ENCODE measurements around the gene UBASH3B.

UBASH3B gene

DNA sequence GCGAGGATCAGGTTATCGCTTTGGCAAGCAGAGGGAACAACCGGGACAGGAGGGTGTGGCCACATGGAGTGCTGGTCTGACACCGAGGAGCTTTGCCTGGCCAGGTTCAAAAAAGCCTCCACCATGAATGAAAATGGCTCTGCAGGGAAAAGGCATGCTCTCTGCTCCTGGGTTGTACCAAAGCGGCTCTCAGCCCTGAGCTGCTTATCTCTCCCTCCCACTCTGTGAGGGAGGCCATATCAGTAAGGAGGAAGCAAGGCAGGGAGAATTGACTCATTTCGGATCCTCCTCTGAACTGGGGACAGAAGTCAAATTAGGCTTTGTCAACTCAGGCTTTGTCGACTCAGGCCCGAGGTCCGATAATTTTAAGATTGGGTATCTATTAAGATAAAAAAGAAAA is 99.9 kb downstream of the UBASH3B start:
- DNase-seq (ENCODE audit: low spot score) = no peak

GRCh38 chr11:122755941-122756340 is 100.4 kb downstream of the UBASH3B start:
- no peak for DNase-seq (ENCODE audit: low spot score)

DNA sequence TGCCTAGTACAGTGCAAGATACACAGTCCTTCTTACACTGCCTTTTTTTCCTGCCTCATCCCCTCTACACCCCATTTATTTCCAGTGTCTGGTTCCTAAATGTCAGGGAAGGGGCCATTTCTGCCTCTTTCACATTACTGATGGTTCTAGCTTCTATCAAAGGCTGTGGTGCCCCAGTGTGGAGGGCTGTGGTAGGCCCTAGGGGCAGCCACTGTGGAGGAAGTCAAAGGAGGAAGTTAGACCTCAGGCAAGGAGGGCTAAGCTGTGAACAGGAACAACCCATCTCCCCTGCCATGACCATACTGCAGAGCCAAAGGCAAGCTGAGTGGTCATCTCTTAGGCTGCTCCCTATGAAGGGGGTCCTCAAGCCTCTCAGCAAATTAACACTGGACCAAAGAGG is 100.9 kb downstream of the UBASH3B start:
- no peak for DNase-seq (ENCODE audit: low spot score)

DNA sequence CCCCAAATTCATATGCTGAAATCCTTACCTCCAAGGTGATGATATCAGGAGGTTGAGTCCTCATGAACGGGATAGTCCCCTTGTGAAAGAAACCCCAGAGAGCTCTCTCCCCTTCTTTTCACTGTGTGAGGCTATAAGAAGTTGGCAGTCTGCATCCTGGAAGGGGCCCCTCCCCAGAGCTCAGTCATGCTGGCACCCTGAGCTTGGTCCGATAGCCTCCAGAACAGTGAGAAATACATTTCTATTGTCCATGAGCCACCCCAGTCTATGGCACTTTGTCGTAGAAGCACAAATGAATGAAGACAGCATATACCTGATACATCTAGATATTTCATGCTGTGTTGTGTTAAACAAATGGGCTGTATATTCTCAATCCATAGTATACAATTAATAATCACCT is 101.7 kb downstream of the UBASH3B start:
- DNase-seq (ENCODE audit: low spot score) = no peak

DNA sequence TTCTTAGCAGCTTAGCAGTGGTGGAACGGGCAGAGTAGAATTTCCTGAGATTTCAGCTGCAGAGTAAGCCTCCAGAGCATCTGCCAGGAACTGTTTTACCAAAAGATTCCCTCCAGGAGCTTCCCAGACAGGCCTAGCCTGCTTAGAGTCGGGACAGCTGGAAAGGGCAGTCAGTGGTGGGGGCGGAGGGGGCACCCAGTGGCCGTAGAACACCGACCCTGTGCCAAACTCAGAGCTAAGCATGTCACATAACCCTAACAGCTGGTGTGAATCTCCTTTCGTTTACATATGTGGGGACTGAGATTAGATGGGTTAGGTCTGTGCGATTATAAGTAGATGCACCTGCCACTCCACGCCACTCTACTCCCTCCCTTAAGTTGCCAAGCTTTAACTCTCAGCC is 102.8 kb downstream of the UBASH3B start:
- no peak for DNase-seq (ENCODE audit: low spot score)

DNA sequence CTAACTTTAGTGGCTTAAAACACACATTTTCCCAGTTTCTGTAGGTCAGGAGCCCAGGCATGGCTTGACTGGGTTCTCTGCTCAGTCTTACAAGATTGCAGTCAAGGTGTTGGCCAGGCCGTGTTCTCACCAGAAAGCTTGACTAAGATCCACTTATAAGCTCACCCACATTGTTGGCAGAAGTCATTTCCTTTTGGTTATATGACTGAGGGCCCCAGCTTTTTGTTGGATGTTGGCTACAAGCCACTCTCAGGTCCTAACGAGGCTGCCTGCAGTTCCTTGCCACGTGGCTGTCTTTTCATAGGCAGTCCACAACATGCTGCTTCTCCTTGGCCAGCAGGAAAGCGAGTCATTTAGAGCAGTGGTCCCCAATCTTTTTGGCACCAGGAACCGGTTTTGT is 103.5 kb downstream of the UBASH3B start:
- no peak for DNase-seq (ENCODE audit: low spot score)

GRCh38 chr11:122763108-122763507 is 107.6 kb downstream of the UBASH3B start:
- DNase-seq (ENCODE audit: low spot score) = no peak

DNA sequence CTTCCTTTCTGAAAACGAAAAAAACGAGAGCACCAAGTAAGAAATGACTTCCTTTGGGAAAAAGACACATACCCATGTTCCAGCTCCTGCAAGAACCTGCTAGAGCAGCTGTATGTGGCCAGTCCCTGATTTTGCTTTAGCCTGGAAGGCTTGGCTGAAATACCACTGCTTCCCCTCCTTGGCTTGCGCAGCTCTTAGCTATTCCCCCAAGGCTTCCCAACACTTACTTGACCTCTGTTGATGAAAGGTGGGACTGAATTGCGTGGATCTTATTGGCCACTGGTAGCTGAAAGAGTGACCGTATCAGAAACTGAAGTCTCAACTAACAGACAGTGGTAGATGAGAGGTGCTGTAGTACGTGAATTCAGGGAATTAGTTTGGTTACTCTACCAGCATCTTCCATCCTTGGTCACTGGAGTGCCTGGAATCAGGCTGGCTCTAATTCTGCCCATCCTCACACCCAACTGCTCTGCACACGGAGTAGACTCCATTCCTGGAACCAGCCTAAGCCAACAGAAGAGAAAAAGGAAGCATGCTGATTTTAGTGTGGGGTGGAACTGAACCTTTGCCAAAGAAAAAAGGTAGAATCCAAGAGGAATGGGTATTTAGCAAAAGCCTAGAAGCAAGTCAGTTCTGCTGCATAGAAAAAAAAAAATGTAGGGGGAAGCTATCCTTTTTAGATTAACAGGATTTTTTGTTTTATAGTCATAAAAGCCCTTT is 109.0 kb downstream of the UBASH3B start:
- no peak for DNase-seq (ENCODE audit: low spot score)

DNA sequence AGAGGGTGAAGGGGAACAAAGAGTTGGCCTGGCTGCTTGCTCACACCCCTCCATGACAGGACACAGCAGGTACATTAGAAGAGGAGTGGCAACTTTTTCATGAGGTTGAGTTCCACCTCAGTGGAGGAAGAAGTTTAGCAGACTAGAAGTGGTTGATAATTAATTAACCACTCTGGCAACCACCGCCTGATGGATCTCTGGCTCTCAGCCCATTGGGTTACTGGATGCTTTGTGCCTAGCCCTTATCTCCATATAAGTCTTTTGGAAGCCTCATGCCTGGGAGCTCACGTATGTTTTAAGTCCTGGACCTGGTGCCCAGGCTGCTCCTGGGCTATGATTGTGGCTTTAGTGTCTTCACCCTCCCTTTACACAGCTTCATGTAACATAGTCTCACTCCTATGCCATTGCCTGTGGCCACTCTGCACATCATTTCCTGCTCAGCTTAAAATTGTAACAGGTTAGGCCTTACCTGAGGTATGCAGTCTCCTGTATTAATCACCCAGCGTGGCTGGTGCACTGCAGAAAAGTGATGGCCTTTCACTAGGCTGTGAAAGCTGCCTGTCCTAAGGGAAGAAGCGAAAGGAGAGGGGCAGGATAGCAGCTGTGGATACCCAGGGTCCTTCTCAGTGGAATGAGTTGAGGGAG is 110.1 kb downstream of the UBASH3B start:
- DNase-seq (ENCODE audit: low spot score) = no peak

- no peak for DNase-seq (ENCODE audit: low spot score)
These were observed 113.7 kb downstream of the UBASH3B start for GRCh38 chr11:122769126-122769780.

GRCh38 chr11:122772945-122773344 is 117.4 kb downstream of the UBASH3B start:
- DNase-seq (ENCODE audit: low spot score) = no peak

DNA sequence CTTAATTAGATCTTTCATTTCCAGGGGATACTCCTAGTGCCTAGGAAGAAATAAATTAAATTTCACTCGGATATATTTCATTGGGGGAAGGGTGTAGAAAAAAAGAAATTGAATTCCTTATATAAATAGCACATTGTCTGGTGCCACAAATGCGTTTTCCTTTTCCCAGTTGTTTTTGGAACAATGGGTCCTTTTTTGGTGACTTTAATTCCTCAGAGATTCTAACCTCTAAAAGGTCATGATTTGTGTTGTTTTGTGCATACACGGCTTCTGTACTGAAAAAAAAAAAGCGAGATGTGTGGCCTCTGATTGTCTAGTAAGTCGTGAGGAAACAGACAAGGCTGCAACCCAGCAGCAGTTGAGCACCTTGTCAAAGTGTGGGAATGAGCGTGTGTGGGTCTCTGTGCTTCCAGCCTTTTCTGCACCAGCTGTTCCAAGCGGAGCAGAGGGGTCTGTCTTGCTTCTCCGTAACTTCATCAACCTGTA is 118.3 kb downstream of the UBASH3B start:
- DNase-seq (ENCODE audit: low spot score) = no peak

GRCh38 chr11:122775675-122776271 is 120.3 kb downstream of the UBASH3B start:
- DNase-seq (ENCODE audit: low spot score) = no peak

DNA sequence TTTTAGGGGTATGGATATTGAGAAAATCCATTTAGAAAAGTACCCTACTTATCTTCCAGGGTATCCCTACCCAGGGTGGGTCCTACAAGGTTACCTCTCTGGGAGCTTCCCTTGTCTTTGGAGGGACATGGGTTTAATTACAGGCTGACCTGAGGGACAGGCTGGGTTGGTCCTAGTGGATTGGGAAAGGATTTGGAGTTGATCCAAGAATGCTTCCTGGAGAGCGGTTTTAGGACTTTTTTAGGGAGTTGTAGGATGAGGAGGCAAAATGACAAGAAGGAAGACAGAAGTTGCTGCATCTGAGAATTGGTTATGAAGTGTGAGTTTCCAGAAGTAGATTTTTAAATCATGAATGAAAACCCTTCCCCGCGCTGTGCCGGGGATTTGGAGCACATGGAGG is 121.0 kb downstream of the UBASH3B start:
- DNase-seq (ENCODE audit: low spot score) = no peak

DNA sequence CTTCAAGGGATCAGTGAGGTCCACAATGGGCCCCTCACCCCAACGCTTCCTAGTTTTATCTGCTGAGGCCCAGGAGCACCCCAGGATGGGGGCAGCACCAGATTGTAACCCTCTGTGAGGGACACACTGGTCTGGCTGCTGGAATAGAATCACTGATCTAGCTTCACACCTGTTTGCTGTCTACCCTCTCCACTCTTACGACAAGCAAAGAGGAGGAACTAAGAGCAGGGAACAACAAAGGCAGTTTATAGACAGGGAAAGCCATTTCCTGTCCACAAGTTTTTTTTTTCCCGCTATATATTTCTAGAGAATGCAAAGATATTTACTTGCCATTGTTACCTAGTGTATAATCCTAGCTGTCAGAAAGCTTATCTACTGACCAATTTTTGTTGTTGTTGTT is 121.8 kb downstream of the UBASH3B start:
- DNase-seq (ENCODE audit: low spot score) = no peak

DNA sequence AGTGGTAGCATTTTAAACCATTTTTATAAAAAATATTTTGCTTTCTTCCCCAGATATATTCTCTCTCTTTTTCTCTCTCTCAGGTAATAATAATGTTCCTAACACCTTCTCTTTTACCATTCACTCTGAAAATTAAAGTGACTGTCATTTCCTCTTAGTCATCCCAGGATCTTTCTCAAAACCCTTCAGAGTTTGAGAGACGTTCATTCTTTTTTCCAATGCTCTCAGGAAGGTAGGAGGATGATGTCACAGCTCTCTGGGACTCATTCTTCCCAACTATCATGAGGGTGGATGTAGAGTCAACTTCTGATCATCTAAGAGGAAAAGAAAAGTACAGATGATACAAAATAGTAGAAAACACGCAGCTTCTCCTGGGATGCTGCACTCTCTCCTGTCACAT is 122.6 kb downstream of the UBASH3B start:
- DNase-seq (ENCODE audit: low spot score) = no peak

DNA sequence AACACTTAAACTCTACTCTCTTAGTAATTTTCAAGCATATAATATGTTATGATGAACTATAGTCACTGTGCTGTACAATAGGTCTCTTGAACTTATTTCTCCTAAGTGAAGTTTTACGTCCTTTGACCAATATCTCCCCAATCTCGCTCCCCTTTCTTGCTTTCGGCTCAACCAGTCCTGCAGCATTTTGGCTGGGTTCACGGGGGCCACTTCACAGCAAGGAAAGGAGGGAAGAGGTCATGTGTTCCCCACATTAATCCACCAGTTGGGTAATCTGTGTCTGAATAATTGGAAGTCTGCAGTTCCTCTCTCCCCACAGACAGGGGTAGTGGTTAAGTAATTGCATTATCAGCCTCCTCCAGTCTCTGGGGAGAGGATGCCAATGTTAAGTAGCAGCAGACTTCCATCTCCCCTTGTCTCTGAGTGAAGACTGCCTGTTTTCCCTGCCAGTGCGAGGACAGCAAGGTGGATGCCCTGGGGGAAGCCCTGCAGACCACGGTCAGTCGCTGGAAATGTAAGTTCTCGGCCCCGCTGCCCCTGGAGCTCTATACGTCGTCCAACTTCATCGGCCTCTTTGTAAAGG is 123.6 kb downstream of the UBASH3B start:
- no peak for DNase-seq (ENCODE audit: low spot score)

DNA sequence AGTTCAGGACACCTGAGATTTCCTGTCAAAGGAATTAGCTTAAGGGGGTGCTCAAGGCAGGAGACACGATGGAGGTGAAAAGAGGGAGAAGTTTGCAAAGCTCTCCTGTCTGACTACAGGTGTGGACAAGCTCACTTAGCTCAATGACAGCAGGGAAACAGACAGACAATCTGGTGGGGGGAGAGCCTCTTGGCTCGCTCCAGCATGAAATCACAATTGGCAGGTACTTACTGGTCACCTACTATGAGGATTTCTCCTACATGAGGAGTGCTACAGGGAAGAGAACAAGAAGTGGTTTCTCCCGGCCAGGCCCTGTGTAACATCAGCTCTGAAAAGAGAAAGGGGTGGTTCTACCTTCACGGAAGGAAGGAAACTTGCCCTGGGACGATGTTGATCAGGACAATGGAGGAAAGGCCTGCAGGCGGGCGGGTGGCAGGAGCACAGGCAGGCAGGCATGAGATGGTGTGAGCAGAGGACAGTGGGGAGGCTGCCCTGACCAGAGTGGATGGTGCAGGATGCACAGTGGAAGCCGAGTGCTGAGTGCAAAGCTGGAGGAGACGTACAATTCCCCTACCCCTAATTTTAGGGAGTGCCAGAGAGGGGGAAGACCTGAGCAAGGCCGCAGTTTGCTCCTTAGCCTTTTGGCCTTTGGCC is 124.9 kb downstream of the UBASH3B start:
- DNase-seq (ENCODE audit: low spot score) = no peak

DNA sequence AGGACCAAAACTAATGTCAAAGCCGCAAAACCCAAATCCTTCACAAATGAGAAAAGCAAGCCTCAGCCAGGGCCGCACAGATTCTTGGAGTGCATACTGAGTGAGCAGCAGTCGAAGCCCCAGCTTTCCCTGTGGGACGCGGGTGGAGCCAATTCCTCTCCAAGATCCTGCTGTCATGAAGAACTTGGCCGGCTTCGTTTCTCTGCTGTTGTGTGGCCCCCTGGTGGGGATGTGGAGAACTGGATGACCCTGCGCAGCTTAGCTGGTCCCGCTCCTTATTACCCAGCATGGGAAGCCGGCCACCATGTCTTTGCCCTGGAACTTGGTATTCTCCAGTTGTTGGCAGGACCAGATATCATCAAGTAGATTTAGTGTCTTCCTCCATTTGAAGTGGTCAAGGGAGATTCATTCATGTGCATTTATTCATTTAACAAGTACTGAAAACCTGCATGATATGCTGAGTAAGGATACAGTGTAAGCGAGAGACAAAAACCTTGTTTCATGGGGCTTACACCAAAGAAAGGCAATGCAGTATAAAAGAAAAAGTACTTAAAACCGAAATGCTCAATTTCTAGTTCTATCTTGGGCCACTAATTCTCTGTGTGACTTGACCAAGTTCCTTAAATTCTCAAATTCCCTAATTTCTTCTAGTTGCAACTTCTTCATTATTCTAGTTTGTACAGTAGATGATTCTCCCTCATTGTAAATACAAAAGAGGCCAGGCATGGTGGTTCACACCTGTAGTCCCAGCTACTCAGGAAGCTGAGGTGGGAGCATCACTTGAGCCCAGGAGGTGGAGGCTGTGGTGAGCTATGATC is 126.1 kb downstream of the UBASH3B start:
- DNase-seq (ENCODE audit: low spot score) = peak; percentile 87

- no peak for DNase-seq (ENCODE audit: low spot score)
These were observed 126.7 kb downstream of the UBASH3B start for GRCh38 chr11:122782222-122782621.

- DNase-seq (ENCODE audit: low spot score) = no peak
These were observed 128.9 kb downstream of the UBASH3B start for GRCh38 chr11:122784325-122784955.

Measured in ecto neural progenitor cell (in vitro differentiated cells).